ENCODE measurements around the gene PTPRM.

Gene PTPRM

GRCh38 chr18:7764405-7764804, 197.3 kb downstream of the PTPRM start:
- no peak for DNase-seq (ENCODE audit: low read depth in 2 of 2)
- no peak overlapping the region for H3K4me3 ChIP-seq (replicated peaks in 1 of 2; ENCODE audit: low read depth in 2 of 2, low read length in 2 of 2)
- no peak for TF ChIP-seq CTCF (IDR thresholded peaks at IDR 0.05; ENCODE audit: low read depth, low read length)

- no peak for DNase-seq (ENCODE audit: low read depth in 2 of 2)
- no peak for TF ChIP-seq CTCF (IDR thresholded peaks at IDR 0.05; ENCODE audit: low read depth, low read length)
- no peak overlapping the region for H3K4me3 ChIP-seq (replicated peaks in 1 of 2; ENCODE audit: low read depth in 2 of 2, low read length in 2 of 2)
Observed at GRCh38 chr18:7766346-7766745, 199.2 kb downstream of the PTPRM start.

GRCh38 chr18:7766817-7767216, 199.7 kb downstream of the PTPRM start:
- TF ChIP-seq CTCF (IDR thresholded peaks at IDR 0.05; ENCODE audit: low read depth, low read length) = no peak
- no peak overlapping the region for H3K4me3 ChIP-seq (replicated peaks in 1 of 2; ENCODE audit: low read depth in 2 of 2, low read length in 2 of 2)
- no peak for DNase-seq (ENCODE audit: low read depth in 2 of 2)

- DNase-seq (ENCODE audit: low read depth in 2 of 2) = no peak
- H3K4me3 ChIP-seq (replicated peaks in 1 of 2; ENCODE audit: low read depth in 2 of 2, low read length in 2 of 2) = no peak overlapping the region
- TF ChIP-seq CTCF (IDR thresholded peaks at IDR 0.05; ENCODE audit: low read depth, low read length) = no peak
Observed at GRCh38 chr18:7770908-7771307, 203.8 kb downstream of the PTPRM start.

DNA sequence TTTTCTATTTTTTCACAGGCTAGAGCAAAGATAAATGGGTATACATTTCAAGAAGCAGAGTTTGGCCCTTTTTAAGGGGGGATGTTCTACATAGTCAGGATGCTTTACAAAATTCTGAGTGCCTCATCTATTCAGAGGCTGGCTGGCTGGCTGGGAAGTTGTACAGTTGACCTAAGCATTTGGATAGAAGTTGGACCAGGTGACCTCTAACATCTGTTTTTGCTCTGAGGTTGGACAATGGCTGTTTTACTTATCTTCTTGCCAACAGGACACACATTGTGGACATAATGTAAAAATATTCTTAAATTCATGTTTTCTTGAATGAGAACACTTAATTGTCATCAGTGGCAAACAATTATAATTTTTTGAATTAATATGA, 205.4 kb downstream of the PTPRM start:
- no peak for TF ChIP-seq CTCF (IDR thresholded peaks at IDR 0.05; ENCODE audit: low read depth, low read length)
- no peak overlapping the region for H3K4me3 ChIP-seq (replicated peaks in 1 of 2; ENCODE audit: low read depth in 2 of 2, low read length in 2 of 2)
- peak in 1 of 2 donors; percentile 7 for DNase-seq (ENCODE audit: low read depth in 2 of 2)

- H3K4me3 ChIP-seq (replicated peaks in 1 of 2; ENCODE audit: low read depth in 2 of 2, low read length in 2 of 2) = no peak overlapping the region
Observed at GRCh38 chr18:7772951-7773350, 205.8 kb downstream of the PTPRM start.

More at GRCh38 chr18:7772951-7773350, 205.8 kb downstream of the PTPRM start:
- TF ChIP-seq CTCF (IDR thresholded peaks at IDR 0.05; ENCODE audit: low read depth, low read length) = no peak
- DNase-seq (ENCODE audit: low read depth in 2 of 2) = no peak
